PC-3 (cell line): Measurements from ENCODE around the gene IMPDH1. TPM values are rescaled to one million over a fixed set of nuclear protein-coding genes. Genes with fewer than 3 reads are reported as not detected.

Source experiments
- ATAC-seq: fragments of 200-7000 bp; cut with Tn5 transposase; 2 replicates; pipeline ENCODE4 v1.9.1; 2020; ENCODE audit warnings: mild to moderate bottlenecking, moderate library complexity
- BruUV-seq: library from RNA; stranded (reverse); fragments of 400-500 nt; replicated peaks from 2 replicates; lab custom pipeline; 2021; lab: Mats Ljungman, UMichigan
- CTCF ChIA-PET: fragments of 300-600 bp; sonication (Branson Sonifier 250); formaldehyde crosslinking; loops from one replicate; lab custom pipeline; 2022; ENCODE audit warnings: antibody characterized with exemption; lab: Charles Lee
- POLR2A ChIA-PET: fragments of 300-600 bp; sonication (Branson Sonifier 250); formaldehyde crosslinking; loops from one replicate; lab custom pipeline; 2022; ENCODE audit warnings: antibody characterized with exemption; ENCODE audit not compliant: unreplicated experiment; lab: Charles Lee
- DNase-seq: peaks from one replicate; pipeline ENCODE4 v3.0.0-alpha.2; 2015
- H2AFZ ChIP-seq: fragments of 300-600 bp; sonication (generic); 2 replicates; pipeline ENCODE4 v1.6.0; 2016; ENCODE audit warnings: antibody characterized with exemption, low read length
- H3F3A ChIP-seq: fragments of 300-600 bp; sonication (generic); one replicate; pipeline ENCODE4 v1.6.0; 2017; ENCODE audit warnings: antibody characterized with exemption, low read length, control low read depth, mild to moderate bottlenecking; ENCODE audit not compliant: unreplicated experiment
- H3K27ac ChIP-seq: fragments of 300-600 bp; sonication (generic); 2 replicates; pipeline ENCODE4 v1.5.1; 2016; ENCODE audit warnings: mild to moderate bottlenecking, low read length
- H3K27me3 ChIP-seq: fragments of 300-600 bp; sonication (generic); 2 replicates; pipeline ENCODE4 v1.6.1; 2016; ENCODE audit warnings: low read length, mixed read lengths
- H3K36me3 ChIP-seq: fragments of 300-600 bp; sonication (generic); 2 replicates; pipeline ENCODE4 v1.6.1; 2016; ENCODE audit warnings: low read depth, mixed run types, low read length, mixed read lengths
- H3K4me1 ChIP-seq: fragments of 300-600 bp; sonication (generic); 2 replicates; pipeline ENCODE4 v1.5.1; 2016; ENCODE audit warnings: low read length; ENCODE audit not compliant: insufficient read depth
- H3K4me2 ChIP-seq: fragments of 300-600 bp; sonication (generic); 2 replicates; pipeline ENCODE4 v1.6.0; 2016; ENCODE audit warnings: low read length
- H3K4me3 ChIP-seq: fragments of 300-600 bp; sonication (generic); 2 replicates; pipeline ENCODE4 v1.5.1; 2016; ENCODE audit warnings: mild to moderate bottlenecking, low read length, mixed read lengths
- H3K79me2 ChIP-seq: fragments of 300-600 bp; sonication (generic); 2 replicates; pipeline ENCODE4 v1.6.1; 2017; ENCODE audit warnings: low read length, mixed read lengths
- H3K9ac ChIP-seq: fragments of 300-600 bp; sonication (generic); 2 replicates; pipeline ENCODE4 v1.6.0; 2016; ENCODE audit warnings: mild to moderate bottlenecking, low read length
- H3K9me2 ChIP-seq: fragments of 300-600 bp; sonication (generic); replicated peaks from 2 replicates; pipeline ENCODE4 v1.6.1; 2016; ENCODE audit warnings: mixed run types, low read length, mixed read lengths
- H3K9me3 ChIP-seq: fragments of 300-600 bp; sonication (generic); 2 replicates; pipeline ENCODE4 v1.6.1; 2016; ENCODE audit warnings: low read length, mixed read lengths
- H4K20me1 ChIP-seq: fragments of 300-600 bp; sonication (generic); 2 replicates; pipeline ENCODE4 v1.6.1; 2016; ENCODE audit warnings: low read length, mixed read lengths
- EZH2 ChIP-seq: fragments of 300-600 bp; sonication (generic); IDR thresholded peaks from one replicate; pipeline ENCODE4 v1.6.1; 2017; ENCODE audit warnings: antibody characterized with exemption, mild to moderate bottlenecking, low read length; ENCODE audit not compliant: unreplicated experiment
- EZH2phosphoT487 ChIP-seq: fragments of 300-600 bp; sonication (generic); IDR thresholded peaks from 2 replicates; pipeline ENCODE4 v1.6.1; 2018; ENCODE audit warnings: mild to moderate bottlenecking, antibody characterized with exemption, low read length, borderline replicate concordance
- intact Hi-C: fragments of 100-400 bp; cut with micrococcal nuclease; formaldehyde crosslinking; loops from 2 replicates; pipeline ENCODE4 v1.9.0; 2023
- total RNA-seq: library from RNA; depleted of rRNA; stranded (reverse); fragments of >200 nt; gene quantifications from 2 replicates; pipeline ENCODE4 v1.2.3, GENCODE V29; 2014
- TF ChIP-seq, protein P1 (sequence below): fragments of 300-600 bp; sonication (generic); conservative IDR thresholded peaks from 2 replicates; pipeline ENCODE4 v1.5.1; 2017; ENCODE audit warnings: antibody characterized with exemption, low read depth, mild to moderate bottlenecking, low read length

Gene IMPDH1
- total RNA-seq, 1 experiment from 2014 or later = 128 TPM

DNA sequence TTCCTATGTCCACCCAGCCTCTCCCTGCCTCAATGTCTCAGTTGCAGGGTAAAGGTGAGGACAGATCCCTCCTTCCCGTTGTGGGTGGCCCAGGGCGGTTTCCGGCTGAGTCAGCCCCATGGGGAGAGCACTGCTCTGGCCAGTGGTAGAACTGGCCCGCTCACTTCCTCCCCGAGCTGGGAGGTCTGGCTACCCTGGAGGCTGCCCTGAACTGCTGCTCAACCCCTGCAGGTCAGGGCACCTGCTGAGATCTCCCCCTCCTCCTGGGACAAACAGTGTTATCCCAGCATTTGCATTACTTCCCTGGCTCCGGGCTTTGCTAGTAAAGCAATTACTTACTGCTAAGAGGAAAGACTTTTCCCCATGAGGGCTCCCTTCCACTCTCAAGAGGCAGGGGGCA is 21.4 kb upstream of the IMPDH1 start:
- no peaks in the 10 kb centered on the region for H3K27me3 ChIP-seq
- no peaks in the 10 kb centered on the region for H3K36me3 ChIP-seq
- H3K27ac ChIP-seq = no peak overlapping the region
- no peaks in the 10 kb centered on the region for H3K9me3 ChIP-seq
- peak; percentile 47 for DNase-seq
- ATAC-seq = peak; percentile 53
- no peak overlapping the region for H3K4me2 ChIP-seq
- H3K9me2 ChIP-seq = no peaks in the 10 kb centered on the region
- ChIA-PET POLR2A (no interaction called here), CTCF (no interaction called here)
- H3K9ac ChIP-seq = no peak overlapping the region
- no peak overlapping the region for H3K4me3 ChIP-seq
- no peak overlapping the region for H2AFZ ChIP-seq
- intact Hi-C loops = no loop called here
- H3K4me1 ChIP-seq = peaks cover 15% of the 10 kb centered on the region; the same call in 1 of the 2 replicates
- no peaks in the 10 kb centered on the region for H3K79me2 ChIP-seq
- H3F3A ChIP-seq = no peaks in the 10 kb centered on the region
- TF ChIP-seq EZH2 (no peak), EZH2phosphoT487 (no peak)
- TF ChIP-seq, protein P1, sequence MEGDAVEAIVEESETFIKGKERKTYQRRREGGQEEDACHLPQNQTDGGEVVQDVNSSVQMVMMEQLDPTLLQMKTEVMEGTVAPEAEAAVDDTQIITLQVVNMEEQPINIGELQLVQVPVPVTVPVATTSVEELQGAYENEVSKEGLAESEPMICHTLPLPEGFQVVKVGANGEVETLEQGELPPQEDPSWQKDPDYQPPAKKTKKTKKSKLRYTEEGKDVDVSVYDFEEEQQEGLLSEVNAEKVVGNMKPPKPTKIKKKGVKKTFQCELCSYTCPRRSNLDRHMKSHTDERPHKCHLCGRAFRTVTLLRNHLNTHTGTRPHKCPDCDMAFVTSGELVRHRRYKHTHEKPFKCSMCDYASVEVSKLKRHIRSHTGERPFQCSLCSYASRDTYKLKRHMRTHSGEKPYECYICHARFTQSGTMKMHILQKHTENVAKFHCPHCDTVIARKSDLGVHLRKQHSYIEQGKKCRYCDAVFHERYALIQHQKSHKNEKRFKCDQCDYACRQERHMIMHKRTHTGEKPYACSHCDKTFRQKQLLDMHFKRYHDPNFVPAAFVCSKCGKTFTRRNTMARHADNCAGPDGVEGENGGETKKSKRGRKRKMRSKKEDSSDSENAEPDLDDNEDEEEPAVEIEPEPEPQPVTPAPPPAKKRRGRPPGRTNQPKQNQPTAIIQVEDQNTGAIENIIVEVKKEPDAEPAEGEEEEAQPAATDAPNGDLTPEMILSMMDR = no peak
- BruUV-seq = no TSS peak
- H4K20me1 ChIP-seq = no peaks in the 10 kb centered on the region

DNA sequence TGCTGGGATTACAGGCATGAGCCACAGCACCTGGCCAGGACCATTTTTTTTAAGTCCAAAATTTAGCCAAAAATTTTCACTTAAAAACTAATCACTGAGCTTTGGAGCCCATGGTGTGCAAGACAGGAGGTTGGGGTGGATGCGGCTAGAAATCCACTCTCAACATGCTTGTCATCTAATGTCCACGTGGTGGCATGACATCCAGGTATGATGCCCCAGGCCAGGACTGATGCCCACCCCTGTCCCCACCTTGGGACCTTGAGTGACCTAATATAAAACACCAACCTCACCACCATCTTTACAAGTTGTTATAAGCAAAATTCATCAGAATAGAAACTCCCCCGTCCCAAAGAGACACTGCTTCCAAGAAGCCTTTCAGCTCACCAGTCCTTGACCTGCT is 20.4 kb upstream of the IMPDH1 start:
- ATAC-seq = no peak
- Histone ChIP-seq H3K9me2 (no peaks in the 10 kb centered on the region), H3K9me3 (no peaks in the 10 kb centered on the region), H2AFZ (no peak overlapping the region), H3K36me3 (no peaks in the 10 kb centered on the region; the same call in 1 of the 2 replicates), H3K9ac (no peak overlapping the region), H3K4me3 (no peak overlapping the region), H4K20me1 (no peaks in the 10 kb centered on the region), H3K79me2 (no peaks in the 10 kb centered on the region), H3K4me2 (no peak overlapping the region), H3K27me3 (no peaks in the 10 kb centered on the region), H3F3A (no peaks in the 10 kb centered on the region), H3K4me1 (peaks cover 15% of the 10 kb centered on the region; the same call in 1 of the 2 replicates), H3K27ac (no peak overlapping the region)
- intact Hi-C loops = no loop called here
- POLR2A ChIA-PET = no interaction called here
- CTCF ChIA-PET = interaction anchor here (0.6 to 1.0 kb wide), 2 partner anchors 23 to 31 kb away, joined by 3 to 6 read pairs; no protein-coding TSS in a partner anchor
- TF ChIP-seq, protein P1 = peak; percentile 26; the same call in 1 of the 2 replicates
- no peak for TF ChIP-seq EZH2
- BruUV-seq = no TSS peak
- no peak for DNase-seq

DNA sequence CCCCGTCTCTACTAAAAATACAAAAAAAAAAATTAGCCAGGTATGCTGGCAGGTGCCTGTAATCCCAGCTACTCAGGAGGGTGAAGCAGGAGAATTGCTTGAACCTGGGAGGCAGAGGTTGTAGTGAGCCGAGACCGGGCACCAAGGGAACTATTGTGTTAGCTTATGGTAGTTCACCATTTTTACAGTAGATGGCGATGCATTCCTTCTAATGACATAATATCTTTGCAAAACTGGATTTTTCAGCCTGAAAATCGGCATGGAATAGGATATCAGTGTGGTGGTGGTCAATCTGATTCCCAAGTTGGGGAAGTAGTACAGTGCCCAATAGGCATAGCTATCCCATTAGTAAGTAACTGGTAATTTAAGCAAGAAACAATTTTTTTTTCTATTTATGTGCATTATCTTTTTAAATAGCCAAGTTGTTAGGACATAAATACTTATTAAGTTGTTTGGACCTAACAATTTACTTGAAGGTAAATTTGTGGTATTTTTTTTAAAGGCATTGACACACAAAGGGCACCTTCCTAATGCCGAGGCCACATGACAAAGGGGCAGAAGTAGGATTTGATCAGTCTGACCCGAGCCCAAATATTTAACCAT is 17.6 kb upstream of the IMPDH1 start:
- ATAC-seq = peak; percentile 67
- peak; percentile 78 for DNase-seq
- Histone ChIP-seq H3K4me2 (no peak overlapping the region), H3K4me3 (no peak overlapping the region), H3K4me1 (peaks cover 16% of the 10 kb centered on the region), H2AFZ (no peak overlapping the region), H3K27ac (no peak overlapping the region), H4K20me1 (no peaks in the 10 kb centered on the region), H3K27me3 (no peaks in the 10 kb centered on the region), H3K36me3 (no peaks in the 10 kb centered on the region; the same call in 1 of the 2 replicates), H3K9ac (no peak overlapping the region), H3K79me2 (no peaks in the 10 kb centered on the region), H3K9me3 (no peaks in the 10 kb centered on the region), H3F3A (no peaks in the 10 kb centered on the region), H3K9me2 (no peaks in the 10 kb centered on the region)
- no TSS peak for BruUV-seq
- intact Hi-C loops = loop anchor here (1.0 kb wide), 1 partner anchor 34 kb away; no protein-coding TSS in a partner anchor
- CTCF ChIA-PET = interaction anchor here (0.6 to 4.4 kb wide), 7 partner anchors 16 to 335 kb away, joined by 3 to 65 read pairs (median 3); partner anchors contain the start of gene IMPDH1
- TF ChIP-seq EZH2 (no peak), EZH2phosphoT487 (no peak)
- TF ChIP-seq, protein P1 = peak; percentile 73
- POLR2A ChIA-PET = no interaction called here
